ENCODE results near the gene CAMK2G.

The CAMK2G gene

DNA sequence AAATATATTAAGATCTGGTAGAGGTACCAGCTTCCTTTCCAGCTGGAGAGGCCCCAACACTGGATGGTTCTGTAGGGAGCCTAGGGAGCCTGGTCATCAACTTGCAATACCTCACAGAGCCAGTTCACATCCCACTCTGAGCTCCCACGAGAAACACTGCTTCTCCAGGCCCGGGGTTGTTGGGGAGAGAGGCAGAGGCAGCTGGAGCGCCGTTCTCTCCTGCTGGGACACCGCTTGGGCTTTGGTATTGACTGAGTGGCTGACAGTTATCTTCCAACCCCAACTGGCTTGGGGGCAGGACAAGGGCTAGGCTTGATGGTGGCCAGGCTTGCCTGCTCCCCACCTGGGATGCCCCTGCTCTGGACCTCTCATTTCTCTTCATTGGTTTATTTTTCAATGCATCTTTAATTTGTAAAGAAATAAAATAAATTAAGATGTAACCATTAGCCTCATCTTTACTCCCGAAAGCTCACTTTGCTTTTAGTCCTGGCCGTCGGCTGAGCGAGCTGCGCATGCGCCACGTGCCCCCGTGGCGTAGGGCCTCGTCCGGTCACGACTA lies 102.6 kb downstream of the CAMK2G start:
- DNase-seq (ENCODE audit: low spot score) = no peak

DNA sequence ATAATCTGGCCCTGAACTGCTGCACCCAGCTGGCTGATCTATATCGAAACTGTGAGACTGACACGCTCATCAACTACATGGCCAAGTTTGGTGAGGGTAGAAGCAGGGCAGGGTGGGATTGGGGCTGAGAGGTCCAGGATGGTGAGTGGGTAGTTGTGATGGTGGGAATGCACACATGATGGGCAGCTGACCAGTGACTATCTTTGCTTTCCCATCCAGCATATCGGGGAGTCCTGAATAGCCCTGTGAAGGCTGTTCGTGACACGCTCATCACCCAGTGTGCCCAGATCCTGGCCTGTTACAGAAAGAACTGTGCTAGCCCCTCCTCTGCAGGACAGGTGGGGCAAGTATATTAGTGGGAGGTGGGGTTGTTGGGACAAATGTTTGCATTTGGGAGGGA lies 105.0 kb downstream of the CAMK2G start:
- no peak for DNase-seq (ENCODE audit: low spot score)

DNA sequence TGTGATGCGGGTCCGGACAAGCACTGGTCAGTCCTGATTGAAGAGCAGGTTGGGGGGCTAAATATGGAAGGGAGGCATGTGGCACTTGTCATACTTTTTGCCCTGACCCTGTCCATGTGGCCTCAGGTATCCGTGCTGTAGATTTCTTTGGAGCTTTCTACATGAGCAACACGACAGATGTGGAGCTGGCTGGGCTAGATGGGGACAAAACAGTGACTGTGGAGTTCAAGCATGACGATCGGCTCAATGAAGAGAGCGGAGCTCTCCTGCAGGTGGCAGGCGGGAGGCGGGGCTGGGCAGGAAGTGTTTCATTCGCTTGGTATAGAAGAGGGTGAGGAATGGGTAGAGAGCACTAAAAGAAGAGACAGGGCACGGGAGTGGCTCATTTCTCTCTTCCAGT lies 105.5 kb downstream of the CAMK2G start:
- no peak for DNase-seq (ENCODE audit: low spot score)

DNA sequence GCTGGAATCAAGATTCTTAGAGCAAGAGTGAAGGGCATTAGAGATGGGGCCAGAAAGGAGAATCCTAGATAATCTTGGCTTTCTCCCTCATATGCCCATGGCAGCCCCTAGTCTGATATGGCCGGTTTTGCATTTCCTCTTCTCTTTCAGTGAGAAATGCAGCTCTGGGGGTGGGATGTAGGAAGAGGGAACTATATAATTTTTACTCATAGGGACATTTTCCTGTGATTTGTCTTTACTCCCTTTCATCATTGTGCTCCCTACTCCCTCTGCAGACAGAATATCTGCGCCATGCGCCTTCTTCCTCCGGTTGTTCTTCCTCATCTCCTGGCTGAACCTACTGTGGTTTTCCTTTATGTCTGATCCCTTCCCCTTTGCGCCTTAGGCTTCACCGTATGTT lies 109.3 kb downstream of the CAMK2G start:
- DNase-seq (ENCODE audit: low spot score) = no peak

DNA sequence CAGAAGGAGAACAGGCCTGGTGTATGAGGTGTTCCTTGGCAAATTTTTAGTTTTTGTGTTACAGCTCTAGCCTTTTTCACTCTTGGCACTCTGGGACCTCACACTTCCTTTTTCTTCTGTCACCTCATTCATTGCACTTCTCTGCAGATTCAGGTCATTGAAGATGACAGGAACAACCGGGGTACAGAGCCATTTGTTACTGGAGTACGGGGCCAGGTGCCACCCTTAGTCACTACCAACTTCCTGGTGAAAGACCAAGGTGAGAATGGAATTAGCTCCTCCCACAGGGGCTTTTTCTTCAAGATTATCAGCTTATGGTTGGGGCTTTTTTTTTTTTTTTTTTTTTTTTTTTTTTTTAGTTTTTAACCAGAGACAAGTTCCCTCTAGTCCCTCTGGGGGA lies 111.0 kb downstream of the CAMK2G start:
- no peak for DNase-seq (ENCODE audit: low spot score)

DNA sequence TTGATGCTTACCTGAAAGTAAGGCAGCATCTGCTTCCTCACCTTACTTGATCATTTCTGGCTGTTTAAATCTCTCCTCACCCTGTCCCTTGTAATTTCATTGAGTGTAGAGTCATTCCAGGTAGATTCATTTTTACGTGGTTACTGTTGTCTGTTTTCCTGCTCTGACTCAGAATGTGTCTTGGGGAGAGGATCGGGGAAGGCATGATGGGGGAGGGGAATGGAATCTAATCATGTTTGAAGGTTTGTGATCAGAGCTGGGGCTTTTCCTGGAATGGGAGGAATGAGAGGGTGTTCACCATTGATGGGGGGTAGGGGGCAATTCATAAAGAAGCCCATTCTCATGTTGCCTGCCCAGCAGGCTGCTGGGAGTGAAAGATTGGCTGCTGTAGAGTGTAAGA lies 111.4 kb downstream of the CAMK2G start:
- no peak for DNase-seq (ENCODE audit: low spot score)

Data from left forelimb (tissue), 1 donor.